ENCODE data around the gene MYO1B. TPM values are rescaled to one million over a fixed set of nuclear protein-coding genes. Genes with fewer than 3 reads are reported as not detected.

The MYO1B gene
- total and polyA plus RNA-seq, 10 of the 15 experiments (the other 5 are each of a cell fraction or from before 2014, with no cell fraction given), result 0.10 to 4.2 (median 1.6) TPM

GRCh38 chr2:191253476-191253875 lies 8.3 kb downstream of the MYO1B start:
- no TSS peak for BruUV-seq (replicated peaks)
- no peak for TF ChIP-seq YBX1 (IDR thresholded peaks at IDR 0.05)
- no peak for TF ChIP-seq RBBP5 (conservative IDR thresholded peaks at IDR 0.05)
- TF ChIP-seq POLR2AphosphoS2 (IDR thresholded peaks at IDR 0.05; ENCODE audit: low read depth, low read length), result no peak
- TF ChIP-seq IRF3 (IDR thresholded peaks at IDR 0.05), result no peak
- no peak for TF ChIP-seq IRF5 (IDR thresholded peaks at IDR 0.05; ENCODE audit: borderline replicate concordance)
- no peak for TF ChIP-seq MYC (IDR thresholded peaks at IDR 0.05; ENCODE audit: insufficient read depth, insufficient read length, insufficient replicate concordance, low read length, severe bottlenecking)
- TF ChIP-seq MEF2A (IDR thresholded peaks at IDR 0.05; ENCODE audit: insufficient read depth, low read depth, low read length), result no peak
- TF ChIP-seq BCLAF1 (IDR thresholded peaks at IDR 0.05), result no peak
- no peak for TF ChIP-seq SUPT20H (IDR thresholded peaks at IDR 0.05; ENCODE audit: borderline replicate concordance, control insufficient read depth, low read depth, low read length)
- TF ChIP-seq HCFC1 (IDR thresholded peaks at IDR 0.05; ENCODE audit: low read length), result no peak
- no peaks in the 10 kb centered on the region for H3K9me3 ChIP-seq (replicated peaks; ENCODE audit: control insufficient read depth, insufficient read depth, low read length)
- DNase-seq (ENCODE audit: low read depth, low spot score) (no peak), FAIRE-seq (no peak), ATAC-seq (no peak)
- no peaks in the 10 kb centered on the region for H4K20me1 ChIP-seq (ENCODE audit: control insufficient read depth, insufficient read depth)
- H3K79me2 ChIP-seq (ENCODE audit: control insufficient read depth, insufficient read depth, low read length), result no peaks in the 10 kb centered on the region
- ChIA-PET POLR2A (no interaction called here), SMC1A (ENCODE audit: uncharacterized antibody, unreplicated experiment) (no interaction called here), CTCF (interaction anchor here (0.7 kb wide), 1 partner anchor 784 kb away, joined by 3 read pairs; no protein-coding TSS in a partner anchor), RAD21 (ENCODE audit: unreplicated experiment) (no interaction called here)
- no peak overlapping the region for H3K4me3 ChIP-seq
- WGBS (ENCODE audit: insufficient coverage, insufficient replicate concordance, low lambda C conversion rate, missing lambda C conversion rate), result 83% methylated on average over 2 of the region's 2 CpGs
- no peaks in the 10 kb centered on the region for H3K36me3 ChIP-seq (ENCODE audit: control insufficient read depth in 2 of 2, insufficient read depth in 2 of 2, low read length in 1 of 2)
- in situ Hi-C loops (cut with MboI), result no loop called here
- H3K4me1 ChIP-seq (ENCODE audit: control insufficient read depth, insufficient read depth, low read length), result no peaks in the 10 kb centered on the region
- intact Hi-C loops (cut with micrococcal nuclease; ENCODE audit: unreplicated experiment), result no loop called here
- no peak overlapping the region for H3K9ac ChIP-seq (ENCODE audit: control insufficient read depth, insufficient read depth, low read length)
- H2AFZ ChIP-seq (ENCODE audit: control insufficient read depth, low read depth, low read length), result no peak overlapping the region
- no peak overlapping the region for H3K27ac ChIP-seq (ENCODE audit: control insufficient read depth, insufficient read depth)
- H3K27me3 ChIP-seq (replicated peaks in 1 of 2; ENCODE audit: control insufficient read depth in 2 of 2, insufficient read depth in 2 of 2, low read length in 1 of 2), result peaks cover 1 to 3% of the 10 kb centered on the region in 2 experiments
- H3K4me2 ChIP-seq (ENCODE audit: control insufficient read depth, insufficient read depth), result no peak overlapping the region

All from GM12878 (cell line).